ENCODE results near the gene GFER. TPM values are rescaled to one million over a fixed set of nuclear protein-coding genes. Genes with fewer than 3 reads are reported as not detected.

Gene GFER
- total and polyA plus RNA-seq, 9 of the 15 experiments (the other 6 are each of a cell fraction or from before 2014, with no cell fraction given): 4.3 to 53.7 (median 19.8) TPM

DNA sequence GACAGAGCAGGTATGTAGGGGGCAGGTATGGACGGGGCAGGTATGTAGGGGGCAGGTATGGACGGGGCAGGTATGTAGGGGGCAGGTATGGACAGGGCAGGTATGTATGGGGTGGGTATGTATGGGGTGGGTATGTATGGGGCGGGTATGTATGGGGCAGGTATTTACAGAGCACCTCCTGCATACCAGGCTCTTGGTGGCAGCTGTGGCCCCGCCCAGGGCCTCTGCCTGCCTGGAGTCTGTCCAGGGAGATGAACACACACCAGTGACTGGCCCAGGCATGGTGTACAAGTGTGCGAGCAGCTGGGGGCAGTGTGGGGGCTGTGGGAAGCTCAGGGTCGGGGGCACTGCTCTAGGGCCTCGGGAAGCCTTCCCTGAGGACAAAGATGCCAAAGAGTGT lies 33.9 kb upstream of the GFER start:
- H3K9me3 ChIP-seq (replicated peaks; ENCODE audit: control insufficient read depth, insufficient read depth, low read depth, low read length): no peaks in the 10 kb centered on the region
- BruUV-seq (replicated peaks): no TSS peak
- ChIA-PET CTCF (ENCODE audit: low intra/inter-chr PET ratio) (interaction anchor here (0.5 kb wide), 1 partner anchor 167 kb away, joined by 3 read pairs; the partner anchor contains the start of gene NUBP2), POLR2A (interaction anchor here (0.6 to 5.6 kb wide), 3 partner anchors 10 to 47 kb away, joined by 3 to 37 read pairs (median 5); partner anchors contain the start of gene RPS2)
- H3K9ac ChIP-seq (ENCODE audit: insufficient read depth in 1 of 2, low read depth in 2 of 2, low read length in 2 of 2): no peak overlapping the region
- 49% methylated on average over 3 of the region's 7 CpGs for WGBS (ENCODE audit: insufficient coverage, low coverage, missing lambda C conversion rate)
- no peak for TF ChIP-seq ZNF324 (CRISPR knock-in tag; IDR thresholded peaks at IDR 0.05)
- TF ChIP-seq ARHGAP35 (IDR thresholded peaks at IDR 0.05; ENCODE audit: partially characterized antibody): no peak
- no peak for TF ChIP-seq ZFP30 (CRISPR knock-in tag; IDR thresholded peaks at IDR 0.05; ENCODE audit: borderline replicate concordance)
- TF ChIP-seq BCOR (IDR thresholded peaks at IDR 0.05): no peak
- no peak for DNase-seq (ENCODE audit: extremely low read depth in 1 of 4, low spot score in 3 of 4)
- in situ Hi-C loops (cut with MboI): no loop called here
- no peaks in the 10 kb centered on the region for H3K27me3 ChIP-seq (ENCODE audit: control insufficient read depth in 2 of 2, insufficient read depth in 2 of 2, low read length in 2 of 2)
- H4K20me1 ChIP-seq (replicated peaks; ENCODE audit: control insufficient read depth, insufficient read depth, low read length): no peaks in the 10 kb centered on the region
- no peak overlapping the region for H3K4me3 ChIP-seq
- no peak for FAIRE-seq
- H3K27ac ChIP-seq (ENCODE audit: extremely low read depth, low read depth, low read length): no peak overlapping the region
- H3K4me2 ChIP-seq (ENCODE audit: insufficient read depth, low read length): no peak overlapping the region
- intact Hi-C loops (cut with micrococcal nuclease): no loop called here
- no peak overlapping the region for H2AFZ ChIP-seq (ENCODE audit: low read depth, low read length)
- H3K4me1 ChIP-seq (replicated peaks in 1 of 2; ENCODE audit: control insufficient read depth in 2 of 2, insufficient read depth in 2 of 2, low read length in 2 of 2): peaks cover 3 to 57% of the 10 kb centered on the region in 2 experiments; a peak in 4 of 5 replicates
- H3K79me2 ChIP-seq (ENCODE audit: control insufficient read depth, insufficient read depth, low read length): no peaks in the 10 kb centered on the region
- no peaks in the 10 kb centered on the region for H3K36me3 ChIP-seq (ENCODE audit: control insufficient read depth, insufficient read depth, low read length)
- ATAC-seq: no peak
- no peaks in the 10 kb centered on the region for H3K9me1 ChIP-seq (ENCODE audit: control insufficient read depth, insufficient read depth, low read length)

GRCh38 chr16:1950559-1950958 lies 33.4 kb upstream of the GFER start:
- Histone ChIP-seq H3K9ac (ENCODE audit: insufficient read depth in 1 of 2, low read depth in 2 of 2, low read length in 2 of 2) (peak overlapping the region in 1 of 2 experiments; percentile 66; a peak in 2 of 4 replicates), H3K9me3 (replicated peaks; ENCODE audit: control insufficient read depth, insufficient read depth, low read depth, low read length) (no peaks in the 10 kb centered on the region), H3K36me3 (ENCODE audit: control insufficient read depth, insufficient read depth, low read length) (no peaks in the 10 kb centered on the region), H4K20me1 (replicated peaks; ENCODE audit: control insufficient read depth, insufficient read depth, low read length) (no peaks in the 10 kb centered on the region), H3K4me2 (ENCODE audit: insufficient read depth, low read length) (no peak overlapping the region), H3K27me3 (ENCODE audit: control insufficient read depth in 2 of 2, insufficient read depth in 2 of 2, low read length in 2 of 2) (no peaks in the 10 kb centered on the region), H3K4me3 (no peak overlapping the region), H3K79me2 (ENCODE audit: control insufficient read depth, insufficient read depth, low read length) (no peaks in the 10 kb centered on the region), H3K4me1 (replicated peaks in 1 of 2; ENCODE audit: control insufficient read depth in 2 of 2, insufficient read depth in 2 of 2, low read length in 2 of 2) (peaks cover 3 to 53% of the 10 kb centered on the region in 2 experiments; a peak in 4 of 5 replicates), H3K9me1 (ENCODE audit: control insufficient read depth, insufficient read depth, low read length) (no peaks in the 10 kb centered on the region), H2AFZ (ENCODE audit: low read depth, low read length) (no peak overlapping the region), H3K27ac (ENCODE audit: extremely low read depth, low read depth, low read length) (no peak overlapping the region)
- in situ Hi-C loops (cut with MboI): no loop called here
- intact Hi-C loops (cut with micrococcal nuclease): no loop called here
- DNase-seq (ENCODE audit: extremely low read depth in 1 of 4, low spot score in 3 of 4) (no peak), FAIRE-seq (no peak), ATAC-seq (no peak)
- CTCF ChIA-PET (ENCODE audit: low intra/inter-chr PET ratio): interaction anchor here (0.5 kb wide), 1 partner anchor 102 kb away, joined by 3 read pairs; no protein-coding TSS in a partner anchor
- TF ChIP-seq OTX1 (CRISPR knock-in tag; IDR thresholded peaks at IDR 0.05): no peak
- 71% methylated on average over 19 of the region's 19 CpGs for WGBS (ENCODE audit: insufficient coverage, low coverage, missing lambda C conversion rate)
- POLR2A ChIA-PET: interaction anchor here (0.6 to 5.6 kb wide), 3 partner anchors 9 to 47 kb away, joined by 3 to 37 read pairs (median 5); partner anchors contain the start of gene RPS2
- no TSS peak for BruUV-seq (replicated peaks)
